GM23338 (cell line): ENCODE measurements around the gene KYNU. TPM values are rescaled to one million over a fixed set of nuclear protein-coding genes. Genes with fewer than 3 reads are reported as not detected.

ENCODE experiments used
- ATAC-seq: fragments of 200-7000 bp; cut with Tn5 transposase; 3 replicates; pipeline ENCODE4 v1.9.1; 2020
- DNase-seq: peaks from one replicate; pipeline ENCODE4 v3.0.0-alpha.2; 2015; ENCODE audit warnings: low spot score
- H2AFZ ChIP-seq: fragments of 200-600 bp; sonication (generic); 2 replicates; pipeline ENCODE4 v1.8.0; 2016; ENCODE audit warnings: antibody characterized with exemption, mild to moderate bottlenecking, moderate library complexity
- H3F3A ChIP-seq: fragments of 200-600 bp; sonication (generic); replicated peaks from 2 replicates; pipeline ENCODE4 v1.8.0; 2017; ENCODE audit warnings: antibody characterized with exemption, mixed run types, low read depth
- H3K27ac ChIP-seq: fragments of 200-600 bp; sonication (generic); 2 replicates; pipeline ENCODE4 v1.6.1; 2016; ENCODE audit warnings: low read depth
- H3K27me3 ChIP-seq: fragments of 200-600 bp; sonication (generic); 2 replicates; pipeline ENCODE4 v1.8.0; 2016; ENCODE audit warnings: mild to moderate bottlenecking, mixed run types, moderate library complexity; ENCODE audit not compliant: insufficient read depth
- H3K36me3 ChIP-seq: fragments of 200-600 bp; sonication (generic); 2 replicates; pipeline ENCODE4 v1.8.0; 2016; ENCODE audit warnings: mild to moderate bottlenecking; ENCODE audit not compliant: insufficient read depth
- H3K4me1 ChIP-seq: fragments of 200-600 bp; sonication (generic); 2 replicates; pipeline ENCODE4 v1.8.0; 2016; ENCODE audit warnings: mild to moderate bottlenecking, moderate library complexity; ENCODE audit not compliant: insufficient read depth
- H3K4me2 ChIP-seq: fragments of 200-600 bp; sonication (generic); 2 replicates; pipeline ENCODE4 v1.7.1; 2017; ENCODE audit warnings: mixed run types
- H3K4me3 ChIP-seq: fragments of 200-600 bp; sonication (generic); 2 replicates; pipeline ENCODE4 v1.6.1; 2016; ENCODE audit warnings: mixed run types
- H3K79me2 ChIP-seq: fragments of 200-600 bp; sonication (generic); replicated peaks from 2 replicates; pipeline ENCODE4 v1.8.0; 2017; ENCODE audit warnings: mild to moderate bottlenecking; ENCODE audit not compliant: insufficient read depth
- H3K9me2 ChIP-seq: fragments of 200-600 bp; sonication (generic); 2 replicates; pipeline ENCODE4 v1.8.0; 2017; ENCODE audit not compliant: insufficient read depth
- H4K20me1 ChIP-seq: fragments of 200-600 bp; sonication (generic); replicated peaks from 2 replicates; pipeline ENCODE4 v1.8.0; 2017; ENCODE audit warnings: mild to moderate bottlenecking; ENCODE audit not compliant: insufficient read depth
- H3K27ac Mint-ChIP-seq: 2 replicates; pipeline ENCODE4 v1.8.0; 2020; ENCODE audit warnings: inconsistent platforms, mild to moderate bottlenecking, moderate library complexity, mixed read lengths
- H3K27me3 Mint-ChIP-seq: 3 replicates; pipeline ENCODE4 v1.8.0; 2022; ENCODE audit warnings: low read depth, mild to moderate bottlenecking, moderate library complexity, mixed read lengths, inconsistent platforms; ENCODE audit not compliant: insufficient read depth, poor library complexity
- H3K36me3 Mint-ChIP-seq: 3 replicates; pipeline ENCODE4 v1.8.0; 2021; ENCODE audit warnings: low read depth, mild to moderate bottlenecking, inconsistent platforms, moderate library complexity, mixed read lengths
- H3K4me1 Mint-ChIP-seq: 3 replicates; pipeline ENCODE4 v1.8.0; 2020; ENCODE audit warnings: mild to moderate bottlenecking, inconsistent platforms, mixed read lengths
- H3K4me3 Mint-ChIP-seq: 3 replicates; pipeline ENCODE4 v1.8.0; 2021; ENCODE audit warnings: moderate library complexity, mild to moderate bottlenecking, inconsistent platforms, mixed read lengths
- H3K9me3 Mint-ChIP-seq: 3 replicates; pipeline ENCODE4 v1.8.0; 2020; ENCODE audit warnings: moderate library complexity, mild to moderate bottlenecking, inconsistent platforms, mixed read lengths
- polyA plus RNA-seq: library from polyadenylated mRNA; unstranded; fragments of >200 nt; fragmentation: Nextera tagmentation; extraction: Ambion mirVana; gene quantifications from 2 replicates; pipeline ENCODE4 v1.2.1, GENCODE V29; 2016
- total RNA-seq: library from RNA; depleted of rRNA; stranded (reverse); fragments of >200 nt; shearing (Covaris generic); gene quantifications from 2 replicates; pipeline ENCODE4 v1.2.3, GENCODE V29; 2014
- TF ChIP-seq, protein P1 (sequence below), 2 experiments: fragments of 200-600 bp in 1 of 2; sonication (generic) in 1 of 2; conservative IDR thresholded peaks; 2 replicates each; pipeline versions ENCODE4 v1.5.1 to v1.6.1; 2016 to 2017; ENCODE audit warnings: antibody characterized with exemption in 2 of 2, low read depth in 2 of 2, mild to moderate bottlenecking in 2 of 2, moderate library complexity in 1 of 2
- TF ChIP-seq, protein P2 (sequence below): IDR thresholded peaks from 2 replicates; pipeline ENCODE4 v1.6.1; 2016; ENCODE audit warnings: antibody characterized with exemption
- TF ChIP-seq, protein P3 (sequence below): fragments of 250-450 bp; sonication (Bioruptor Pico); IDR thresholded peaks from 2 replicates; pipeline ENCODE4 v1.5.0; 2020; ENCODE audit warnings: mild to moderate bottlenecking, moderate library complexity
- TF ChIP-seq, protein P4 (sequence below): IDR thresholded peaks from one replicate; pipeline ENCODE4 v1.6.1; 2018; ENCODE audit warnings: antibody characterized with exemption; ENCODE audit not compliant: unreplicated experiment

The KYNU gene
- total and polyA plus RNA-seq, 2 experiments from 2014 or later = 0.03 to 0.21 TPM

DNA sequence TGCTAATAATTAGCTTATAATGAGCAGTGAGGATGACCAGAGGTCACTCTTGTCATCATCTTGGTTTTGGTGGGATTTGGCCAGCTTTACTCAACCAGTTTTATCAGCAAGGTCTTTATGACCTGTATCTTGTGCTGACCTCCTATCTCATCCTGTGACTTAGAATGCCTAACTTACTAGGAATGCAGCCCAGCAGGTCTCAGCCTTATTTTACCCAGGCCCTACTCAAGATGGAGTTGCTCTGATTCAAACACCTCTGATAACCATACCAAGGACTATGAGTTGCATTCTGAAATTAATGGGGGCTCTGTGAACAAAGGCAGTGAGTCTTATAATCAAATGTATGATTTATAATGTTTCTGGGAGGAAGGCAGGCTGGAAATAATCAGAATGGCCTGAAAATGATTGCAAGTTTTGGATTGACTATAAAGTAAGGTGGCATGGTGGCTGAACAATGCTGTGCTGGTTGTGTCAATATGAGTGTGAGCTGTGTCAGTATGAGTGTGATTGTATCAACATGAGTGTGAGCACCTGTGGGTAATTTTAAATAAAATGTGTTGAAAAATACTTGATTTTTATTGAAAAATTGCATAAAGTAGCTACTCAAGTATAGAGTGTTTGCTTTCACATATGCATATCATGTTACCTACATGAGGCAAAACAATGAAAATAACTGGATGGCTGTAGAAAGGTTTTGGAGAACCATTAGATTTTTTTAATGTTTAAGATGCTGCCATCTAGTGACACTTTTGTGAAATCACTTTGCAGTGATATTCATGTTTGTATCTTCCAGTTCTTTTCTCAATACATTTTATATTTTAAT is 103.0 kb downstream of the KYNU start:
- H3K4me2 ChIP-seq = no peak overlapping the region
- no peaks in the 10 kb centered on the region for H4K20me1 ChIP-seq
- peaks cover 5% of the 10 kb centered on the region; the same call in 1 of the 2 replicates for H3K4me1 ChIP-seq
- ATAC-seq (no peak), DNase-seq (peak; percentile 42)
- H3K27ac Mint-ChIP-seq = peak overlapping the region; percentile 69
- H3K36me3 Mint-ChIP-seq = peaks cover 12% of the 10 kb centered on the region
- no peak overlapping the region for H2AFZ ChIP-seq
- H3K9me3 Mint-ChIP-seq = peaks cover 5% of the 10 kb centered on the region; the same call in 2 of the 3 replicates
- H3K27ac ChIP-seq = no peak overlapping the region
- TF ChIP-seq, protein P1, sequence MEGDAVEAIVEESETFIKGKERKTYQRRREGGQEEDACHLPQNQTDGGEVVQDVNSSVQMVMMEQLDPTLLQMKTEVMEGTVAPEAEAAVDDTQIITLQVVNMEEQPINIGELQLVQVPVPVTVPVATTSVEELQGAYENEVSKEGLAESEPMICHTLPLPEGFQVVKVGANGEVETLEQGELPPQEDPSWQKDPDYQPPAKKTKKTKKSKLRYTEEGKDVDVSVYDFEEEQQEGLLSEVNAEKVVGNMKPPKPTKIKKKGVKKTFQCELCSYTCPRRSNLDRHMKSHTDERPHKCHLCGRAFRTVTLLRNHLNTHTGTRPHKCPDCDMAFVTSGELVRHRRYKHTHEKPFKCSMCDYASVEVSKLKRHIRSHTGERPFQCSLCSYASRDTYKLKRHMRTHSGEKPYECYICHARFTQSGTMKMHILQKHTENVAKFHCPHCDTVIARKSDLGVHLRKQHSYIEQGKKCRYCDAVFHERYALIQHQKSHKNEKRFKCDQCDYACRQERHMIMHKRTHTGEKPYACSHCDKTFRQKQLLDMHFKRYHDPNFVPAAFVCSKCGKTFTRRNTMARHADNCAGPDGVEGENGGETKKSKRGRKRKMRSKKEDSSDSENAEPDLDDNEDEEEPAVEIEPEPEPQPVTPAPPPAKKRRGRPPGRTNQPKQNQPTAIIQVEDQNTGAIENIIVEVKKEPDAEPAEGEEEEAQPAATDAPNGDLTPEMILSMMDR (conservative IDR thresholded peaks at IDR 0.05; ENCODE audit: low read depth in 2 of 2) = peak in 1 of 2 experiments; percentile 71
- TF ChIP-seq, protein P2, sequence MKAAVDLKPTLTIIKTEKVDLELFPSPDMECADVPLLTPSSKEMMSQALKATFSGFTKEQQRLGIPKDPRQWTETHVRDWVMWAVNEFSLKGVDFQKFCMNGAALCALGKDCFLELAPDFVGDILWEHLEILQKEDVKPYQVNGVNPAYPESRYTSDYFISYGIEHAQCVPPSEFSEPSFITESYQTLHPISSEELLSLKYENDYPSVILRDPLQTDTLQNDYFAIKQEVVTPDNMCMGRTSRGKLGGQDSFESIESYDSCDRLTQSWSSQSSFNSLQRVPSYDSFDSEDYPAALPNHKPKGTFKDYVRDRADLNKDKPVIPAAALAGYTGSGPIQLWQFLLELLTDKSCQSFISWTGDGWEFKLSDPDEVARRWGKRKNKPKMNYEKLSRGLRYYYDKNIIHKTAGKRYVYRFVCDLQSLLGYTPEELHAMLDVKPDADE = no peak
- TF ChIP-seq, protein P3, sequence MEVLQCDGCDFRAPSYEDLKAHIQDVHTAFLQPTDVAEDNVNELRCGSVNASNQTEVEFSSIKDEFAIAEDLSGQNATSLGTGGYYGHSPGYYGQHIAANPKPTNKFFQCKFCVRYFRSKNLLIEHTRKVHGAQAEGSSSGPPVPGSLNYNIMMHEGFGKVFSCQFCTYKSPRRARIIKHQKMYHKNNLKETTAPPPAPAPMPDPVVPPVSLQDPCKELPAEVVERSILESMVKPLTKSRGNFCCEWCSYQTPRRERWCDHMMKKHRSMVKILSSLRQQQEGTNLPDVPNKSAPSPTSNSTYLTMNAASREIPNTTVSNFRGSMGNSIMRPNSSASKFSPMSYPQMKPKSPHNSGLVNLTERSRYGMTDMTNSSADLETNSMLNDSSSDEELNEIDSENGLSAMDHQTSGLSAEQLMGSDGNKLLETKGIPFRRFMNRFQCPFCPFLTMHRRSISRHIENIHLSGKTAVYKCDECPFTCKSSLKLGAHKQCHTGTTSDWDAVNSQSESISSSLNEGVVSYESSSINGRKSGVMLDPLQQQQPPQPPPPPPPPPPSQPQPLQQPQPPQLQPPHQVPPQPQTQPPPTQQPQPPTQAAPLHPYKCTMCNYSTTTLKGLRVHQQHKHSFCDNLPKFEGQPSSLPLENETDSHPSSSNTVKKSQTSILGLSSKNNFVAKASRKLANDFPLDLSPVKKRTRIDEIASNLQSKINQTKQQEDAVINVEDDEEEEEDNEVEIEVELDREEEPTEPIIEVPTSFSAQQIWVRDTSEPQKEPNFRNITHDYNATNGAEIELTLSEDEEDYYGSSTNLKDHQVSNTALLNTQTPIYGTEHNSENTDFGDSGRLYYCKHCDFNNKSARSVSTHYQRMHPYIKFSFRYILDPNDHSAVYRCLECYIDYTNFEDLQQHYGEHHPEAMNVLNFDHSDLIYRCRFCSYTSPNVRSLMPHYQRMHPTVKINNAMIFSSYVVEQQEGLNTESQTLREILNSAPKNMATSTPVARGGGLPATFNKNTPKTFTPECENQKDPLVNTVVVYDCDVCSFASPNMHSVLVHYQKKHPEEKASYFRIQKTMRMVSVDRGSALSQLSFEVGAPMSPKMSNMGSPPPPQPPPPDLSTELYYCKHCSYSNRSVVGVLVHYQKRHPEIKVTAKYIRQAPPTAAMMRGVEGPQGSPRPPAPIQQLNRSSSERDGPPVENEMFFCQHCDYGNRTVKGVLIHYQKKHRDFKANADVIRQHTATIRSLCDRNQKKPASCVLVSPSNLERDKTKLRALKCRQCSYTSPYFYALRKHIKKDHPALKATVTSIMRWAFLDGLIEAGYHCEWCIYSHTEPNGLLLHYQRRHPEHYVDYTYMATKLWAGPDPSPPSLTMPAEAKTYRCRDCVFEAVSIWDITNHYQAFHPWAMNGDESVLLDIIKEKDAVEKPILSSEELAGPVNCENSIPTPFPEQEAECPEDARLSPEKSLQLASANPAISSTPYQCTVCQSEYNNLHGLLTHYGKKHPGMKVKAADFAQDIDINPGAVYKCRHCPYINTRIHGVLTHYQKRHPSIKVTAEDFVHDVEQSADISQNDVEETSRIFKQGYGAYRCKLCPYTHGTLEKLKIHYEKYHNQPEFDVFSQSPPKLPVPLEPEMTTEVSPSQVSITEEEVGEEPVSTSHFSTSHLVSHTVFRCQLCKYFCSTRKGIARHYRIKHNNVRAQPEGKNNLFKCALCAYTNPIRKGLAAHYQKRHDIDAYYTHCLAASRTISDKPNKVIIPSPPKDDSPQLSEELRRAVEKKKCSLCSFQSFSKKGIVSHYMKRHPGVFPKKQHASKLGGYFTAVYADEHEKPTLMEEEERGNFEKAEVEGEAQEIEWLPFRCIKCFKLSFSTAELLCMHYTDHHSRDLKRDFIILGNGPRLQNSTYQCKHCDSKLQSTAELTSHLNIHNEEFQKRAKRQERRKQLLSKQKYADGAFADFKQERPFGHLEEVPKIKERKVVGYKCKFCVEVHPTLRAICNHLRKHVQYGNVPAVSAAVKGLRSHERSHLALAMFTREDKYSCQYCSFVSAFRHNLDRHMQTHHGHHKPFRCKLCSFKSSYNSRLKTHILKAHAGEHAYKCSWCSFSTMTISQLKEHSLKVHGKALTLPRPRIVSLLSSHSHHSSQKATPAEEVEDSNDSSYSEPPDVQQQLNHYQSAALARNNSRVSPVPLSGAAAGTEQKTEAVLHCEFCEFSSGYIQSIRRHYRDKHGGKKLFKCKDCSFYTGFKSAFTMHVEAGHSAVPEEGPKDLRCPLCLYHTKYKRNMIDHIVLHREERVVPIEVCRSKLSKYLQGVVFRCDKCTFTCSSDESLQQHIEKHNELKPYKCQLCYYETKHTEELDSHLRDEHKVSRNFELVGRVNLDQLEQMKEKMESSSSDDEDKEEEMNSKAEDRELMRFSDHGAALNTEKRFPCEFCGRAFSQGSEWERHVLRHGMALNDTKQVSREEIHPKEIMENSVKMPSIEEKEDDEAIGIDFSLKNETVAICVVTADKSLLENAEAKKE (CRISPR knock-in tag) = no peak
- TF ChIP-seq, protein P4, sequence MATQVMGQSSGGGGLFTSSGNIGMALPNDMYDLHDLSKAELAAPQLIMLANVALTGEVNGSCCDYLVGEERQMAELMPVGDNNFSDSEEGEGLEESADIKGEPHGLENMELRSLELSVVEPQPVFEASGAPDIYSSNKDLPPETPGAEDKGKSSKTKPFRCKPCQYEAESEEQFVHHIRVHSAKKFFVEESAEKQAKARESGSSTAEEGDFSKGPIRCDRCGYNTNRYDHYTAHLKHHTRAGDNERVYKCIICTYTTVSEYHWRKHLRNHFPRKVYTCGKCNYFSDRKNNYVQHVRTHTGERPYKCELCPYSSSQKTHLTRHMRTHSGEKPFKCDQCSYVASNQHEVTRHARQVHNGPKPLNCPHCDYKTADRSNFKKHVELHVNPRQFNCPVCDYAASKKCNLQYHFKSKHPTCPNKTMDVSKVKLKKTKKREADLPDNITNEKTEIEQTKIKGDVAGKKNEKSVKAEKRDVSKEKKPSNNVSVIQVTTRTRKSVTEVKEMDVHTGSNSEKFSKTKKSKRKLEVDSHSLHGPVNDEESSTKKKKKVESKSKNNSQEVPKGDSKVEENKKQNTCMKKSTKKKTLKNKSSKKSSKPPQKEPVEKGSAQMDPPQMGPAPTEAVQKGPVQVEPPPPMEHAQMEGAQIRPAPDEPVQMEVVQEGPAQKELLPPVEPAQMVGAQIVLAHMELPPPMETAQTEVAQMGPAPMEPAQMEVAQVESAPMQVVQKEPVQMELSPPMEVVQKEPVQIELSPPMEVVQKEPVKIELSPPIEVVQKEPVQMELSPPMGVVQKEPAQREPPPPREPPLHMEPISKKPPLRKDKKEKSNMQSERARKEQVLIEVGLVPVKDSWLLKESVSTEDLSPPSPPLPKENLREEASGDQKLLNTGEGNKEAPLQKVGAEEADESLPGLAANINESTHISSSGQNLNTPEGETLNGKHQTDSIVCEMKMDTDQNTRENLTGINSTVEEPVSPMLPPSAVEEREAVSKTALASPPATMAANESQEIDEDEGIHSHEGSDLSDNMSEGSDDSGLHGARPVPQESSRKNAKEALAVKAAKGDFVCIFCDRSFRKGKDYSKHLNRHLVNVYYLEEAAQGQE = no peak
- H3K27me3 ChIP-seq = no peaks in the 10 kb centered on the region
- no peak overlapping the region for H3K4me3 Mint-ChIP-seq
- no peaks in the 10 kb centered on the region for H3K36me3 ChIP-seq
- H3F3A ChIP-seq = no peaks in the 10 kb centered on the region
- H3K9me2 ChIP-seq = 0 out of 2 replicates have a peak, but pooled peaks cover under 1% of the 10 kb centered on the region
- H3K79me2 ChIP-seq = no peaks in the 10 kb centered on the region
- peaks cover 12% of the 10 kb centered on the region for H3K4me1 Mint-ChIP-seq
- H3K4me3 ChIP-seq = no peak overlapping the region
- no peaks in the 10 kb centered on the region for H3K27me3 Mint-ChIP-seq
